Measurements from ENCODE around the gene MMP14.

DNA sequence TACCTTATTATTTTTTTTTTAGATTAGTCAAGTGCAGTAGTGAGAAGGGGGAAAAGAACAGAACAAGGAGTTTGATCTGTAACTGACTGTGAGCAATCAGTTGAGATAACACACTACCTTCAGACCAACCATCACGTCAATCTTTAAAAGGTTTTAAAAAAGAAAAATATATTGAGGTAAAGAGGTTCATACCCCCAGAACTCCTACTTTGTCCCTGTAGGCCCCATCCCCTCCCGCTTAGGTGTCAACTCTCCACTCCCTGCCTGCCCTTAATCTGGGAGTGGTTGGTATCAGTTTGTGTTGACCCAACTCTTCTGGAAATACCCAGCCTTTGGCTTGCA lies 16.2 kb downstream of the MMP14 start:
- TF ChIP-seq, protein P1, sequence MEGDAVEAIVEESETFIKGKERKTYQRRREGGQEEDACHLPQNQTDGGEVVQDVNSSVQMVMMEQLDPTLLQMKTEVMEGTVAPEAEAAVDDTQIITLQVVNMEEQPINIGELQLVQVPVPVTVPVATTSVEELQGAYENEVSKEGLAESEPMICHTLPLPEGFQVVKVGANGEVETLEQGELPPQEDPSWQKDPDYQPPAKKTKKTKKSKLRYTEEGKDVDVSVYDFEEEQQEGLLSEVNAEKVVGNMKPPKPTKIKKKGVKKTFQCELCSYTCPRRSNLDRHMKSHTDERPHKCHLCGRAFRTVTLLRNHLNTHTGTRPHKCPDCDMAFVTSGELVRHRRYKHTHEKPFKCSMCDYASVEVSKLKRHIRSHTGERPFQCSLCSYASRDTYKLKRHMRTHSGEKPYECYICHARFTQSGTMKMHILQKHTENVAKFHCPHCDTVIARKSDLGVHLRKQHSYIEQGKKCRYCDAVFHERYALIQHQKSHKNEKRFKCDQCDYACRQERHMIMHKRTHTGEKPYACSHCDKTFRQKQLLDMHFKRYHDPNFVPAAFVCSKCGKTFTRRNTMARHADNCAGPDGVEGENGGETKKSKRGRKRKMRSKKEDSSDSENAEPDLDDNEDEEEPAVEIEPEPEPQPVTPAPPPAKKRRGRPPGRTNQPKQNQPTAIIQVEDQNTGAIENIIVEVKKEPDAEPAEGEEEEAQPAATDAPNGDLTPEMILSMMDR (conservative IDR thresholded peaks at IDR 0.05; ENCODE audit: low read length), result no peak
- TF ChIP-seq EZH2phosphoT487 (IDR thresholded peaks at IDR 0.05; ENCODE audit: borderline replicate concordance, low read depth, low read length), result no peak
